Measurements from ENCODE around the gene ZFHX2. TPM values are rescaled to one million over a fixed set of nuclear protein-coding genes. Genes with fewer than 3 reads are reported as not detected.

Gene ZFHX2
- total RNA-seq, 1 donor from 2014 or later = 0.90 TPM

DNA sequence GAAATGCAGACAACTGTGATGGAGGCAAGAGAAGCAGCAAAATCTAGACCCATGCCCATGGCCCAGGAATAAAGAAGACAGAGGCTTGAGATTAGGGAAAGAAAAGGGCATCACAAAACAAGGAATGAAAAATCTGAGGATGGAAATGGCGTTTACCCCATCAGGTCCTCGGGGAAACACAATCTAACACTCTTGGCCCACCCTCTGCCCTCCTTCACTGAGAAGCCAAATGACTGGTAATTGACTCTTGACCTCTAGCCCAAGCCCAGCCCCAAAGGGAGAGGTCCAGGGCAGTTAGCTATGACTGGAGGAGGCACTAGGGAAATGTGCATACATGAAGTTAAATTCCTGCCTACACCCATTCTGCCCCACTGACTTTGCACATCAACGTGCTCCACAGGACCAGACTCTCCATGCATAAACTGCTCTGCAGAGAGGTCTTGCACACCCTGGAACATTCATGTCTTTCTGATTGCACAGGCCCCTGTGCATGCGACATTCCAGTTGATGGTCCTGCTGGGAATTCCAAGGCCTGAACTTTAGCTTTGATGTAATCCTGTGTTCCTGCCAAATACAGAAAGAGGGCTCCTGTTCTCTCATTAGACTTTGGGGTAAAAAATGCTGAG is 5.7 kb downstream of the ZFHX2 start:
- no peak overlapping the region for H3K4me3 Mint-ChIP-seq
- H3K27me3 Mint-ChIP-seq (ENCODE audit: insufficient read depth, low read depth) = peaks cover under 1% of the 10 kb centered on the region
- peaks cover 20% of the 10 kb centered on the region for H4K20me1 ChIP-seq (ENCODE audit: low read depth)
- peak overlapping the region; percentile 76 for H3K4me2 ChIP-seq
- no peak overlapping the region for H2AFZ ChIP-seq (replicated peaks)
- peaks cover 38% of the 10 kb centered on the region for H3K79me2 ChIP-seq (ENCODE audit: low read depth)
- DNase-seq (ENCODE audit: low spot score) = no peak
- no peaks in the 10 kb centered on the region for H3K27me3 ChIP-seq
- no peaks in the 10 kb centered on the region for H3K9me3 ChIP-seq (ENCODE audit: low read depth)
- H3K27ac ChIP-seq = no peak overlapping the region
- no peak for TF ChIP-seq EZH2 (IDR thresholded peaks at IDR 0.05)
- TF ChIP-seq EZH2phosphoT487 (IDR thresholded peaks at IDR 0.05) = no peak
- no peak for TF ChIP-seq CTCF (IDR thresholded peaks at IDR 0.05)
- no peak overlapping the region for H3K27ac Mint-ChIP-seq
- no peak overlapping the region for H3K9ac ChIP-seq
- H3K36me3 Mint-ChIP-seq = peaks cover 3% of the 10 kb centered on the region
- no peak overlapping the region for H3K4me3 ChIP-seq
- H3K4me1 ChIP-seq = peaks cover 55% of the 10 kb centered on the region
- H3K9me3 Mint-ChIP-seq = no peaks in the 10 kb centered on the region
- H3K4me1 Mint-ChIP-seq = peaks cover 9% of the 10 kb centered on the region
- H3K36me3 ChIP-seq = no peaks in the 10 kb centered on the region
- H3F3A ChIP-seq (ENCODE audit: low read depth) = peaks cover 38% of the 10 kb centered on the region

DNA sequence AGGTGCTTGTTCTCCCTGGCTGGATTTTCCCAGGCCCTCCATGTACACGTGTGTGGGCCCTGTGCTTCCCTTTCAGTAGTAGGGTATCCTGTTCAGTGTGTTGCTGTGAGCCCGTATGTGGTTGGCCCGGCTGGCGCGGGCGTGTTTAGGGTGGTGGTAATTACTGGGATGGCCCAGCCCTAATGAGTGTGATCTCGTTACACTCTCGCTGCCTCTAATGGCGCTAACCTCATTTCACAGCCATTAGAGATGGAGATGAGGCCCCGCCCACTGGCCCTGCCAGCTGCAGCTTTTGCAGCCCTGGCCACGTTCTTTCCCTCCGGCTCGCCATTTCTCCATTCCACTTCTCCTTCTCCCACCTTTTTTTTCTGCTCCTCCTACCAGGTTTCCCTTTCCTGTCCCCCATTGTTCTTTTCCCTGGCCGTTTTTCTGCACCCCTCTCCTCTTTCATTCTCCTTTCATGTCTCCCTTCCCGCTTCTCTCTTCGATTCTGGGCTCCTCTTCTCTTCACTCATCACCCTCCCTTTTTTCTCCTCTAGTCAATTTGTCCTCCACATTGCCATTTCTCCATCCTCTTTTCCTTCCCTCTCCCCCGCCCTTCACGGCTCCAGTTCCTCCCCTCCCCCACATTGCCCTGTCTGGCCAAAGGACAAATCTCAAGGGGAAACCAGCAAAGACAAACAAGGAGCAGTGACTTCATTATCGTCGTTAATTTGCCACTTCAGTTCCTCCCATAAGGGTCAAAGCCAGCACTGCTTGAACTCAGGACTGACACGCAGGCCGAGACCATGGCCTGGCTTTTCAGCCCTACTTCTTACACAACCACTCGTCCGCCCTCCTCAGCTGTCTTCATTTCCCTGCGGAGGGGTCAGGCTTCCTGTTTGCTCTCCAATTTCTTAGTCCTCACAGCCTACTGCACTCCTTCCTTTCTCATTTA is 6.8 kb downstream of the ZFHX2 start:
- peaks cover 43% of the 10 kb centered on the region for H3F3A ChIP-seq (ENCODE audit: low read depth)
- H3K9me3 Mint-ChIP-seq = no peaks in the 10 kb centered on the region
- no peaks in the 10 kb centered on the region for H3K27me3 Mint-ChIP-seq (ENCODE audit: insufficient read depth, low read depth)
- H3K27me3 ChIP-seq = no peaks in the 10 kb centered on the region
- peaks cover 49% of the 10 kb centered on the region for H3K4me1 ChIP-seq
- no peaks in the 10 kb centered on the region for H3K36me3 ChIP-seq
- TF ChIP-seq EZH2phosphoT487 (IDR thresholded peaks at IDR 0.05) (no peak), EZH2 (IDR thresholded peaks at IDR 0.05) (no peak), CTCF (IDR thresholded peaks at IDR 0.05) (no peak)
- peaks cover 12% of the 10 kb centered on the region for H3K4me1 Mint-ChIP-seq
- H3K9me3 ChIP-seq (ENCODE audit: low read depth) = no peaks in the 10 kb centered on the region
- H3K4me3 Mint-ChIP-seq = no peak overlapping the region
- peaks cover 20% of the 10 kb centered on the region for H4K20me1 ChIP-seq (ENCODE audit: low read depth)
- DNase-seq (ENCODE audit: low spot score) = peak; percentile 81
- H3K27ac Mint-ChIP-seq = peak overlapping the region; percentile 0
- H3K4me2 ChIP-seq = peak overlapping the region; percentile 76
- no peak overlapping the region for H3K27ac ChIP-seq
- H3K79me2 ChIP-seq (ENCODE audit: low read depth) = peaks cover 28% of the 10 kb centered on the region
- peaks cover 3% of the 10 kb centered on the region for H3K36me3 Mint-ChIP-seq
- H3K4me3 ChIP-seq = peak overlapping the region; percentile 34
- H3K9ac ChIP-seq = no peak overlapping the region
- H2AFZ ChIP-seq (replicated peaks) = no peak overlapping the region

GRCh38 chr14:23543403-23543802 is 8.2 kb downstream of the ZFHX2 start:
- no peak overlapping the region for H3K9ac ChIP-seq
- no peaks in the 10 kb centered on the region for H3K27me3 ChIP-seq
- H3K4me3 ChIP-seq = no peak overlapping the region
- H3K36me3 Mint-ChIP-seq = peaks cover 3% of the 10 kb centered on the region
- no peaks in the 10 kb centered on the region for H3K36me3 ChIP-seq
- no peaks in the 10 kb centered on the region for H3K9me3 ChIP-seq (ENCODE audit: low read depth)
- H4K20me1 ChIP-seq (ENCODE audit: low read depth) = peaks cover 10% of the 10 kb centered on the region
- peaks cover 25% of the 10 kb centered on the region for H3K4me1 Mint-ChIP-seq
- H3K9me3 Mint-ChIP-seq = no peaks in the 10 kb centered on the region
- H3K4me1 ChIP-seq = peaks cover 46% of the 10 kb centered on the region
- peaks cover 40% of the 10 kb centered on the region for H3F3A ChIP-seq (ENCODE audit: low read depth)
- no peak for DNase-seq (ENCODE audit: low spot score)
- H3K27ac ChIP-seq = no peak overlapping the region
- no peak overlapping the region for H3K27ac Mint-ChIP-seq
- H3K79me2 ChIP-seq (ENCODE audit: low read depth) = peaks cover 16% of the 10 kb centered on the region
- H3K27me3 Mint-ChIP-seq (ENCODE audit: insufficient read depth, low read depth) = no peaks in the 10 kb centered on the region
- H2AFZ ChIP-seq (replicated peaks) = no peak overlapping the region
- TF ChIP-seq CTCF (IDR thresholded peaks at IDR 0.05) (no peak), EZH2phosphoT487 (IDR thresholded peaks at IDR 0.05) (no peak), EZH2 (IDR thresholded peaks at IDR 0.05) (no peak)
- no peak overlapping the region for H3K4me2 ChIP-seq
- H3K4me3 Mint-ChIP-seq = no peak overlapping the region

Data from neural progenitor cell (in vitro differentiated cells).